HepG2 (cell line): ENCODE measurements around the gene FCHO2.

ENCODE experiments used
- ATF3 ChIP-seq: sonication (generic); formaldehyde crosslinking; IDR thresholded peaks from 2 replicates; pipeline ENCODE4 v1.4.0; 2020; ENCODE audit warnings: missing genetic modification reagents
- POLR2A ChIP-seq, 2 experiments: IDR thresholded peaks; 2 replicates each; pipeline ENCODE4 v1.6.1; 2011; ENCODE audit warnings: low read depth in 2 of 2, low read length in 2 of 2, mild to moderate bottlenecking in 1 of 2, moderate library complexity in 1 of 2; ENCODE audit not compliant: insufficient read depth in 1 of 2
- ZNF280D ChIP-seq: sonication (generic); formaldehyde crosslinking; IDR thresholded peaks from 2 replicates; pipeline ENCODE4 v1.5.1; 2020; ENCODE audit warnings: mild to moderate bottlenecking, missing genetic modification reagents

GRCh38 chr5:72920690-72921502, 34.9 kb upstream of the FCHO2 start:
- no peak for TF ChIP-seq ATF3 (CRISPR knock-in tag)
- no peak for TF ChIP-seq POLR2A (IDR thresholded peaks at IDR 0.05; ENCODE audit: insufficient read depth in 1 of 2, low read depth in 2 of 2, low read length in 2 of 2)
- TF ChIP-seq ZNF280D (CRISPR knock-in tag): no peak
